Keratinocyte (primary cell): Measurements from ENCODE around the gene ITGB6.
"Not testable (repeated sequence)": the region's sequence is repeated elsewhere in the genome, so short reads cannot be mapped to it uniquely, and the experiment has no call there.

Source experiments
- CTCF ChIP-seq, 3 experiments: IDR thresholded peaks in 1 of 3; conservative IDR thresholded peaks in 1 of 3; optimal IDR thresholded peaks in 1 of 3; 2 replicates in 2 of 3; 3 replicates in 1 of 3; pipeline versions ENCODE3 to v1.5.1; 2011; ENCODE audit warnings: low read length in 3 of 3, mild to moderate bottlenecking in 3 of 3, moderate library complexity in 2 of 3, control low read depth in 1 of 3, inconsistent platforms in 1 of 3; ENCODE audit not compliant: insufficient read depth in 2 of 3; ENCODE audit errors: extremely low read depth in 1 of 3
- EZH2 ChIP-seq: IDR thresholded peaks from one replicate; pipeline ENCODE4 v1.6.1; 2012; ENCODE audit warnings: inconsistent platforms, mild to moderate bottlenecking, low read length, moderate library complexity

- not testable (repeated sequence) for TF ChIP-seq CTCF (optimal IDR thresholded peaks at IDR 0.05 in 1 of 3, IDR thresholded peaks at IDR 0.05 in 1 of 3, conservative IDR thresholded peaks at IDR 0.05 in 1 of 3; ENCODE audit: extremely low read depth in 1 of 3, insufficient read depth in 2 of 3, low read length in 3 of 3); EZH2
These were observed 19.4 kb downstream of the ITGB6 start for GRCh38 chr2:160180690-160181089.
